ENCODE data around the gene ERO1B.

GRCh38 chr1:236181059-236181458 is 100.7 kb downstream of the ERO1B start:
- TF ChIP-seq, protein P1, sequence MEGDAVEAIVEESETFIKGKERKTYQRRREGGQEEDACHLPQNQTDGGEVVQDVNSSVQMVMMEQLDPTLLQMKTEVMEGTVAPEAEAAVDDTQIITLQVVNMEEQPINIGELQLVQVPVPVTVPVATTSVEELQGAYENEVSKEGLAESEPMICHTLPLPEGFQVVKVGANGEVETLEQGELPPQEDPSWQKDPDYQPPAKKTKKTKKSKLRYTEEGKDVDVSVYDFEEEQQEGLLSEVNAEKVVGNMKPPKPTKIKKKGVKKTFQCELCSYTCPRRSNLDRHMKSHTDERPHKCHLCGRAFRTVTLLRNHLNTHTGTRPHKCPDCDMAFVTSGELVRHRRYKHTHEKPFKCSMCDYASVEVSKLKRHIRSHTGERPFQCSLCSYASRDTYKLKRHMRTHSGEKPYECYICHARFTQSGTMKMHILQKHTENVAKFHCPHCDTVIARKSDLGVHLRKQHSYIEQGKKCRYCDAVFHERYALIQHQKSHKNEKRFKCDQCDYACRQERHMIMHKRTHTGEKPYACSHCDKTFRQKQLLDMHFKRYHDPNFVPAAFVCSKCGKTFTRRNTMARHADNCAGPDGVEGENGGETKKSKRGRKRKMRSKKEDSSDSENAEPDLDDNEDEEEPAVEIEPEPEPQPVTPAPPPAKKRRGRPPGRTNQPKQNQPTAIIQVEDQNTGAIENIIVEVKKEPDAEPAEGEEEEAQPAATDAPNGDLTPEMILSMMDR (IDR thresholded peaks at IDR 0.05): no peak
- no peak for TF ChIP-seq POLR2A (IDR thresholded peaks at IDR 0.05)
- no peak for TF ChIP-seq POLR2AphosphoS5 (IDR thresholded peaks at IDR 0.05)
